ENCODE measurements around the gene PEF1.

PEF1 gene

GRCh38 chr1:31689379-31689778 lies 44.7 kb upstream of the PEF1 start:
- TF ChIP-seq CTCF (conservative IDR thresholded peaks at IDR 0.05; ENCODE audit: low read depth), result no peak
- peak overlapping the region; percentile 83 for H3K27ac ChIP-seq
- no peak for DNase-seq (ENCODE audit: low spot score)
- ChIA-PET POLR2A (ENCODE audit: low non-redundant PET) (no interaction called here), CTCF (no interaction called here)

DNA sequence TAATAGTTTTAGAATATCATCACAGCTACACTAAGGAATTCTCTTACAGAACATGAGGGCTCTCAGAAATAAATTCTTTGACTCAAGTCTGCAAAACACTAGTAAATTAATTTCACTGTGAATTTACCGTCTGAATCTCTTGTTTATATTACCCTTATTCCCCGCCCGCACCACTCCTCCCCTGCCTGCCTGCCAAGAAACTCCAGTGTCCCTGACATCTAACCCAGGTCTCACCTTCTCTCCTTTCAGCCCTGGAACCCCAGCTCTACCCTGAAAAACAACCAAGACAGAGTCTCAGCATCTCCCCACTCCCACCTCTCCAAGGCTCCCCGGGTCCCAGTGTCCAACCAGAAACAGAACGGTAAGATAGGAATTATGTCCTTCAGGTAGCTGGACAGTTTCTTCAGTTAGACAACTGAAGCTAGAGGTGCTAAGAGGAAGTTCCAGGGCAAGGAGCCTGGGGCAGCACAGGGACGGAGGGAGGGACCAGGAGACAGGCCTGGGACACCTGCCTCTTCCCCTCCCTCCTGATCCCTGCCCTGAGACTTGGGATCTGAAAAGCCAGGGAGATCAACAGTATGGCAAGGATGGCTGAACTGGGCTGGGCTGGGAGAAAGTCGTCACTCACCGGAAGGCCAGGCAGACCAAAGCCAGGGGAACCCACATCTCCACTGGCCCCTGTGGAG lies 43.7 kb upstream of the PEF1 start:
- TF ChIP-seq CTCF (conservative IDR thresholded peaks at IDR 0.05; ENCODE audit: low read depth), result no peak
- ChIA-PET POLR2A (ENCODE audit: low non-redundant PET) (no interaction called here), CTCF (interaction anchor here (0.6 to 0.7 kb wide), 2 partner anchors 95 to 726 kb away, joined by 3 to 4 read pairs; no protein-coding TSS in a partner anchor)
- peak overlapping the region; percentile 83 for H3K27ac ChIP-seq
- no peak for DNase-seq (ENCODE audit: low spot score)

- no peak for TF ChIP-seq CTCF (conservative IDR thresholded peaks at IDR 0.05; ENCODE audit: low read depth)
- ChIA-PET POLR2A (ENCODE audit: low non-redundant PET) (no interaction called here), CTCF (no interaction called here)
- no peak for DNase-seq (ENCODE audit: low spot score)
- no peak overlapping the region for H3K27ac ChIP-seq
Observed at GRCh38 chr1:31687601-31688000, 42.9 kb upstream of the PEF1 start.

- TF ChIP-seq CTCF (conservative IDR thresholded peaks at IDR 0.05; ENCODE audit: low read depth), result no peak
- POLR2A ChIA-PET (ENCODE audit: low non-redundant PET), result no interaction called here
- no peak for DNase-seq (ENCODE audit: low spot score)
- CTCF ChIA-PET, result no interaction called here
- H3K27ac ChIP-seq, result peak overlapping the region; percentile 16; the same call in 1 of the 2 replicates
Observed at GRCh38 chr1:31685795-31686194, 41.1 kb upstream of the PEF1 start.

DNA sequence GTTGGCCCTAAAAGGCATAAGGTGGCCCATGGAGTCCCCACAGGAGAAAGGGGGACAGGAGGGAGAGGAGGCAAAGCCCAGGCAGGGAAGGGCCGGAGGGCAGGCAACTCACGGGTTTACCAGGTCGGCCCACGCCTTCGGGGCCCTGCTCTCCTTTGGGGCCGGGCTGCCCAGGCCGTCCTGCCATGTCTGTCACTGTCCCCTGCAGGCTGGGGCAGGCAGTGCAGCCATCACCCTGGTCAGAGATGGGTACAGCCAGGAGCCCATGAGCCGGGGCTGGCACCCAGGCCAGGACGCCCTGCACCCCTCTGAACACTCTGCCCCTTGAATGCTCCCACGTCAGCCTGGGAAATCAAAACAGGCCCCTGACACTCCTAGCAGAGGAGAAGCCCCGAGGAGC lies 39.3 kb upstream of the PEF1 start:
- peak overlapping the region; percentile 26 for H3K27ac ChIP-seq
- ChIA-PET POLR2A (ENCODE audit: low non-redundant PET) (interaction anchor here (0.5 kb wide), 1 partner anchor 307 kb away, joined by 5 read pairs; no protein-coding TSS in a partner anchor), CTCF (interaction anchor here (0.6 kb wide), 1 partner anchor 51 kb away, joined by 3 read pairs; no protein-coding TSS in a partner anchor)
- no peak for TF ChIP-seq CTCF (conservative IDR thresholded peaks at IDR 0.05; ENCODE audit: low read depth)
- no peak for DNase-seq (ENCODE audit: low spot score)

DNA sequence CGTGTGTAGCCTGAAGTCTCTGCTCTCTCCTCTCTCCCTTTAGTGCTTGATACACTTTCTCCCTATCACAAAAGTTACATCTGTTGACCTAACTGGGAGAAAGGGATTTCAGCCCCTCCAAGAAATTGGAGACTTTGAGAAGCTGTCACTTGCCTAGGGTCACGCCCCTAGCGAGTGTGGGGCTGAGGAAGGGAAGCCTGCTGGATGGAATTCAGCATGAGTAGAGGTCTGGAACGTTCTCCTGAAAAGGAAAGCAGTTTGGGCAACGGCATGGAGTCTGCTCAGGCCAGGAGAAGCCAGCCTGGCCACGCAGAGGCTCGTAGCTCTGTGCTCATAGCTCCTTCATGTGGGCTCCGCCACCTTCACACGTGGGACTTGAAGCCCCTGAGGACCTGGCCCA lies 36.7 kb upstream of the PEF1 start:
- no peak for DNase-seq (ENCODE audit: low spot score)
- peak overlapping the region; percentile 32 for H3K27ac ChIP-seq
- CTCF ChIA-PET, result interaction anchor here (0.6 kb wide), 1 partner anchor 17 kb away, joined by 3 read pairs; no protein-coding TSS in a partner anchor
- no peak for TF ChIP-seq CTCF (conservative IDR thresholded peaks at IDR 0.05; ENCODE audit: low read depth)
- POLR2A ChIA-PET (ENCODE audit: low non-redundant PET), result no interaction called here

All from RWPE1 (cell line).